ENCODE data around the gene PRKCH.
"Not testable (repeated sequence)": the region's sequence is repeated elsewhere in the genome, so short reads cannot be mapped to it uniquely, and the experiment has no call there.

PRKCH gene

DNA sequence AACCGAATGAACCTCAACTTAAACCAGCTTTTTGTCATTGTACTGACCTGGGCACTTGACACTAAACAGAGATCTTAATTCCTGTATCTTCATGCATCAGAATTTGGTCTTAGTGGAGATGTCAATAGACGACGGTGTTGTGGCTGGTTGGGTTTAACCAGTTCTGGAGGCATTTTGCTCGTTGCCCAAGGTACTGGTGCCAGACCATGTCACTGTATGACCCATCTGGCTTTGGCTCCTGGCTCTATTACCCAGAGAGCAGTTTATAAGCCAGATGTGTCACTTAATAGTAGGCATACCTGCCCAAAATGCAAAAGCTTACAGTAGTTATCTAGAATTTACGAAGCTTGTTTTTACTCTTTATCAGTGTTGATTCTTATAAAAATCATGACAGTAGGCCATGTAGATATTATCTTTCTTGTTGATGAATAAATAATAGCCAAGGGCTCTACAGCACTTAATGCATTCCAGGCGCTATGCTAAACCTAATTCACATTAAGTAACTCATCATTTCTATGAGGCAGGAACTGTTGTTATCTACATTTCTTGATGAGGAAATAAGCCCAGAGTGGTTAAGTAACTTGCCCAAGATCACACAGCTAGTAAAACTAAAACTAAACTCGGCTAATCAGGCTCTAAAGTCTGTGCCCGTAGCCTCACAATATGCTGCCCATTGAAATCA, 194.2 kb downstream of the PRKCH start:
- no peak for DNase-seq (ENCODE audit: low read depth)

DNA sequence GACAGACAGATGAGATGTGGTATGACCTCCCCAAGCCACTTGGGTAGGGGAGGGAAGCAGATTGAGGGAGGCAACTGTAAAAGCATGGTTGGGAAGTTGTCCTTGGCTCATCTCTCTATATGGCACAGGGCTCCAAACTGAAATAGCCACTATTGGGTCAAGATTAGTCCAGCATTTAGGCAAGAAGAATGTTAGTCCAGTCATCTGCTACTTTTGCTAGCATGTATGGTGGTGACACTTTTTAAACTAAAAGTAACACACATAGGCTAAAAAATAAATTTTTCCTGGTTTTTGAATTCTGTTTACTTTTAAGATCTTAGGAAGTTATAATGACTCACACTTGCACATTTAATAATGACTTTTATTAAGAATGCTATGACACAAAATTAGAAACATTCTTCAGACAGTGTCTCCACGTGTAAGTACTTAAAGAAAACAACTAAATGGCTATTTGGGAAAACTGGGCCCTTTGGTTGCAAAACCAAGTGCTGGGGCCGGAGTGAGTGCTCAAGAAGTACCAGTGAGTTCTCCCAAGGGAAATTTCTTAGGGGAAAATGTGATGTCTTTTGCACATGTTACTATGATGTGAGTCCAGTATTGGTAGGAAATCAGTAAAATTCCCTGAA, 194.9 kb downstream of the PRKCH start:
- no peak for DNase-seq (ENCODE audit: low read depth)

DNA sequence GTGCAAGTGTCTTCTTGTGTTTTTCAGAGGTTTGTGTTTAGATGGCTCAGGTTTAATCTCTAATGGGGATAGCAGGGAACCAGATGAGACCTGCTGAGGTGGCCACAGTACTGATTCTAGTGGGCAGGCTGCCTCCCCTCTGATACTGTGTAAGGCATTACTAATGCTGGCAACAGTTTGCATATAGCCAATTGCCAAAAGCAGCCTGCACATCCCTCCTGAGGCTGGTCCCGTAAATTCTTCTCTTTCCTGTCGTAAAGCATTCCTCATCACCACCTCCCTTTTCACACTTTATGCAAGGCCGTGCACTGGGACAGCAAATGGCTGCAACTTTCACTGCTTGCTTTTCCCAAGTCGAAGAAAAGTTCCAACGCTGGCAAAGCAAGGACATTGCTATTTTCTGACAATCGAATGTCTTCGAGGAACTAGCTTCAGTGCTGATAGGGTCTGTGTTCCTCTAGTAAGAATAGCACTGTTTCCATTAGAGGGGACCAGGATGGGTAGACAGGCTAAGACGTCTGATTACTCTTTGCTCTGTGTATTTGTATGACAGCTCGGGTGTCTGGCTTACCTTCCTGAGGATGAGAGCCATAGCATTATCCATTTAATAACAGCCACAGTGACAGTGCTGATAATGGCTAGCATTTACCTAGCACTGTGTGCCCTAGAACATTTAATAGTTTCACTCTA, 195.7 kb downstream of the PRKCH start:
- no peak for DNase-seq (ENCODE audit: low read depth)

DNA sequence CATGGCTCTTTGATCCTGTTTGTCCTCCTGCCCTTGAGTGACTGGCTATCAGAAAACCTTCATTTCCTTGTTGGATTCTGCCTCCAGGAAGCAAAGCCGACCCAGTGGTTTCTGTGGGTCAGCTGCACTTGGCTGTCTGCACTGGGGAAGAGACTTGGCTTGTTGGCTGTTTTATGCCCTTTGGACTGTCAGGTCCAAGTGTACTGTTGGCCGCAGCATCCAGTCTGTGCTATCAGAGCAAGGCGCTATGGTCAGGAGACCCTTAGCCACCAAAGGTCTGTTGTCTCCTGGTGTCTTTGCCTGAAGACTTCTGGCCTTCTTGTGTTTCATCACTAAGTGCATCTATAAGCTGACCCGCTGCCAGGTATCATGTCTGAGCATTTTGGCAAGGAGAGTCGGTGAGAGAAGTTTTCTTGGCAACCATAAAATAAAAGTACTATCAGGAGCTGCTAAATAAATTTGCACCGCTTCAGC, 196.6 kb downstream of the PRKCH start:
- DNase-seq (ENCODE audit: low read depth), result no peak

DNA sequence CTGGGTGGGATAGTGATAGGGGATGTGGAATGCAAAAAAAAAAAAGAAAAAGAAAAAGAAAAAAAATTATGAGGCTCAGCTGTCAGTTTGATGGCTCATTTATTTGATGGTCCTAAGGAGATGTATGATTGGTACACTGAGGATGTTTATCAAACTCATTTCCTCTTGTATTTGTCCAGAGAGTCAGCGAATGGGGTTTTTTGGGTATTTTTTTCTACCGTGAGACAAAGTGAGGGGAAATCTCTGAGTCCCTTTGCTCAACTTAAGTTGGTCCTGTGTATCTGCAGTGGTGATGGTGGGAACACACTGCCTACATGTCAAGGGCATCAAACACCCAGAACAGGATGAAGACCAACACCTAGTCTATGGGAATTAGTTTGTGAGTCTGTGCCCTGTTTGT, 197.0 kb downstream of the PRKCH start:
- DNase-seq (ENCODE audit: low read depth), result no peak

DNA sequence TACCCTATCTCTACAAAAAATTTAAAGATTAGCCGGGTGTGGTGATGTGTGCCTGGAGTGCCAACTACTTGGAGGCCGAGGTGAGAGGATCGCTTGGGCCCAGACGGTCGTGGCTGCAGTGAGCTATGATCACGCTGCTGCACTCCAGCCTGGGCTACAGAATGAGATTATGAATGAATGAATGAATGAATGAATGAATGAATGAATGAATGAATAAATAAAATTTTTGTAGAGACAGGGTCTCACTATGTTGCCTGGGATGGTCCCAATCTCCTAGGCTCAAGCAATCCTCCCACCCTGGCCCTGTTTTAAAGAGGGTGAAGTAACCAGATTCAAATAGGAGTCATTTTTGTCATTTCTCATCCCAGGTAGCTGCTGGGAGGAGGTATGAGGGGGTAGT, 197.7 kb downstream of the PRKCH start:
- no peak for DNase-seq (ENCODE audit: low read depth)

DNA sequence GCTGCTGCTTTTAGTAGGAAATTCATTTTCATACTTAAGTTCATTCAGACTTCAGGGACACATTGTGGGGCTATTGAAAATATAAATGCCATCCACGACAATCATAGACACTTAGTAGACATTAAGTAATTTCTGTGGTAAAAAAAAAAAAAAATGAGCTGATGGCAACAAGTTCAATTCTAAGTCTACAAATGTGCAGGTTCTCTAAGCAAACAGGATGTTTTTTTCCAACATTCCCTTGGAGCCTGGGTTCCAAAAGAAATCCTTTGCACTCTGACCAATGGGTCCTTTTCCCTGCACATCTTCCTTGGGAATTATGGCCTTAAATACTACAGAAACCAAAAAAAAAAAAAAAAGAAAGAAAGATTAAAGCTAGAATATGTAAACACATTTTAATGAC, 198.4 kb downstream of the PRKCH start:
- no peak for DNase-seq (ENCODE audit: low read depth)

DNA sequence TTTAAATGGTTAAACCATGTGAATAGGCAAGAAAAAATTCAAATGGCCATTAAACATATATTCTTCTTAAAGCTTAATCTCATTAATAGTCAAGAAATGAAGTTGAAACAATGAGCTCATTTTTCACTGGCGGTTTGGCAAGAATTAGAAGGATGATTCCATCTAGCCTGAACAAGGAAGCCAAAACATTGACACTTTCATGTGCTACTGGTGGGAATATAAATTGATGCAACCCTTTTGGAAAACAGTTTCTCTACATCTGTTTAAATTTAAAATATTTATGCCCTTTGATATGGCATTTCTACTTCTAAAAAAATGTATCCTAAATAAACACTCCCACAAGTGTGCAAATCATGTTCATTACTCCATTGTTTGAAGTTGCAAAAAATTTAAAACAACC, 199.2 kb downstream of the PRKCH start:
- DNase-seq (ENCODE audit: low read depth), result no peak

DNA sequence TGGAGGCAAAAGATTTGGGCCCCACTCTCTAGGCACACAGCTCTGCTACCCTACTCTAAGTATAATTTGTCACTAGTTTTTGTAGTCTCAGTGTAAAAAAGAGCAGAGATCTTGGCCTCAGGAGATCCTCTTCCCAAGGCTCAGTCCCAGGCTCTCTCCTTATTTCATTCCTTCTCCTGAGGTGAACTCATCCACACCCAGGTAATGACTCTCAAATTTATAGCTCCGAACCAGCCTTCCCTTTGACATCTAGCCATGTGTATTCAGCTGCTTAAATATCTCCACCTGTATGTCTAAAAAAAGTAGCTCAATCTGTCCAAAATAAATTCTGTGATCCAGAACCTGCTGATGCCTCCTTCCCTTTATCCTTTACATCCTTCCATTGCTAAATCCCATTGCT, 200.4 kb downstream of the PRKCH start:
- DNase-seq (ENCODE audit: low read depth), result no peak

DNA sequence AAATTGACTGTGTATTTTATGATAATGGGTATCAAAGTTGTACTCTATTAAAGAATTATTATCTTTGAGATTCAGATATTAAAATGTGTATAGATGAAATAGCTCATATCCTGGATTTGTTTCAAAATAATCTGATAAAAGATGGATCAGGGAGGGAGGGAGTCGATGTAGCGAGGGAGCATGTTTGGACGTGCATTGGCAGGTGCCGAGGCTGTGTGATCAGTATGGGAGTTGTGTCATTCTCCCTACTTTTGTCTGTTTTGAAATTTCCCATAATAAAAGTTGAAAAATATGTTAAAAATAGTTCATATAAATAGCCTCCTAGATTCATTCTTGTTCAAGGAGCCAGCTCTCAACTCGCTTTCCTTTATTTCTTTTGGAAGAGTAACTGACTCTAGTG, 202.4 kb downstream of the PRKCH start:
- DNase-seq (ENCODE audit: low read depth), result no peak

DNA sequence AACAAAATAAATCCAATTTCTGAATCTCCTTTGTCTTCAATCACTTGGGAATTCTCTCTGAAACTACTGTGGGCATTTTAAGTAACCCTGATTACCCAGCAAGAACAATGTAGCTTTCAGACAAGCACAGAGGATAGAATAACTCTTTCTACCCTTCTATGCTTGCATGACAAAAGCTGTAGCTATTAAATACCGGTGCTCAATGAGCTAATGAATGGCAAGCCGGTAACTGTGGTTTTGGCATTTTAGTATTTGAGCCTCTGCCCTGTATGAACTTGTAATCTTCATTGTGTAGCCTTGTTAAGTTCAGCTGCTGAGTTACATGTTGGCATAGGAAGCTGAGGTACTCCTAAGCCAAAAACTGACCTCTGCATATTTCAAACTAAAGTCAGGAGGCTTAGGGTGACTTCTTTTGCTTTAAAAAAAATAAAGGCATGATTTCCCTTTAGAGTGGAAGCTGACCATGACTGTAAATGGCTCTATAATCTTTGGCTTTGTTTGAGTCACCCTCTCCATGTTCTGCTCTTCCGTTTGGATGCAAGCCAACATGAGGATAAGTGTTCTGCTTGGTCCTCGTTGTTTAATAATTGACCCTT, 202.9 kb downstream of the PRKCH start:
- DNase-seq (ENCODE audit: low read depth), result no peak

DNA sequence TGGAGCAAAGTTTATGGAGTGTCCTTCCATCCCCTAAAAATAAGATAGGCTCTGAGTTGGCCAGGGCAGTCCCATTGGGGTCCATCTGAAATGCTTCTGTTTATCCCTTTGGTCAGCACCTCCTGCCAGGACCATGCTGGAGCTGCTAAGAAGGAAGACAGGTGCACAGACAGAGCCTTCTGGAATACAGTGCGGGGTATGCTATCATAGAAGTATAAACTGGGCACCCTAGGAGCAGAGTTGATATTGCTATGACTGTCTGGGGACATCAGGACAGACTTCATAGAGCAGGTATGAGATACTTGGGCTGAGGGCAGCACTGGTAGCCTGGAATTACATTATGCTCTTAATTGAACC, 203.5 kb downstream of the PRKCH start:
- no peak for DNase-seq (ENCODE audit: low read depth)

DNA sequence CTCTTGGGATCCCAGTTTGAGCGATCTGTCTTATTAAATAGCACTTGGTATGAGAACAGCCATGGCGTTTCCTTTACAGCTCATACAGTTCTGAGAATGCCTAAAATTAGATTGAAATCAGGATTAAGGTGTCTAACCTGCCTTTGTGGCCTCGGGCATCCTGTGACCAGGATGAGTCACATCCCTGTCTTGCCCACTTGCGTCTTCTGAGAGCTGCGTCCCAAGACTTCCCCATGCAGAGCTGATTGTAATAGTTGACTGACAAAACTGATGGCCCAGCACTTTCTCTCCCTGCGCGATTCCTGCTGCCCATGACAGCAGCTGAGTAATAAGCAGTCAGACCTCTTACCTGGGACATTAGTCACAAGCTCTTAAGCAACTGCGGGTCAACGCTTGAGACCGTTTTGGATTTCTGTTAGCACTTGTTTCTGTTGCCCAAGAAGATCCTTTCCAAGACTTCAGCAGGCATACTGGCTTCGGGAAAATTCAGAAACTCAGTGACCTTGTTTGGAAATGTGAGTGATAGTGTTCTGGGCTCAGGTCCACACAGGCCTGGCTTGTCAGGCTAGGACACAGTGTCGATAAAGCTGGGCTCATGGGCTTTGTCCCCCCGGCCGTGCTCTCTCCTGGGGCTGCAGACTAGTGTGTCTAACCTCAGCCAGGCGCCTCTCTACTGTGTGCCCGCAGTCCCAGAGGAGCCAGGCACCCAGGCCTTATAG, 204.1 kb downstream of the PRKCH start:
- DNase-seq (ENCODE audit: low read depth), result no peak

DNA sequence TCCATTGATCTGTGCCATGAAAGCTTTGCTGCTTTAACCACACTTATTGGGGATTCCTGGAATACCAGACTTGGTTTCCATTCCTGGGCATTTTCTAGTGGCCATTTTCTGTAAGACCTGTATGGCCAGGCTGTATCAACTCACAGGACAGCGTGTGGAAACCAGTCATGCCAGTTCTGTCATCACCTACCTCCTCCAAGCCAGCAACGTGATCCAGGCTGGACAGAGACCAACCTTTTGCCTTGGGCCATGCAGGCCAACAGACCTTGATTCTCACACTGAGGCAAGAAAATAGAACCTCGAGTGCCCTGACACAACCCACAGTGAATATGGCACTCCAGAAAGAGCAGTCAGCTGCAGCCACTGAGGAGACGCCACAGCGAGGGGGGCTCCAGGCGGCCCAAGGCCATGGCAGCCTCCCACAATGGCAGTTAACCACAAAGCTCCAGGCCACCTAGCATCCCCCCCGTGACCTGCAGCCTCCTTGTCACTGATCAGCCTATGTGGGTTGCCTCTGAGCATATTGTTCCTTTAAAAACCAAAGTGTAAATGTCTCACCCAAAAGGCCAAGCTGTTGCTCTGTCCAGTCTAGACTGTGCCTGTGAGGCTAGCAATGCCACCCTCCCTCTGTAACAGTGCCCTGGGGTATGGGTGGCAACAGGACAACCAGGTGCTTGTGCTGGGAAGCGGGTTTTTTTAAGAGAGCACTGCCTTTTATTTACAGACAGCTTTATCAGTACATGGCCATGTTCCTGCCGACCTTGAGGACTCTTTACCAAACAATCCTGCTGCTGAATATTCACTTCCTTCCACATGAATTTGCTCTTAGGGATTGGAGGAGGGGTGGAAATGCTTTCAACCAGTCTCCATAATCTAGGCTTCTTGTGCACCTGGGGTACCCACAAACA, 205.3 kb downstream of the PRKCH start:
- no peak for DNase-seq (ENCODE audit: low read depth)

DNA sequence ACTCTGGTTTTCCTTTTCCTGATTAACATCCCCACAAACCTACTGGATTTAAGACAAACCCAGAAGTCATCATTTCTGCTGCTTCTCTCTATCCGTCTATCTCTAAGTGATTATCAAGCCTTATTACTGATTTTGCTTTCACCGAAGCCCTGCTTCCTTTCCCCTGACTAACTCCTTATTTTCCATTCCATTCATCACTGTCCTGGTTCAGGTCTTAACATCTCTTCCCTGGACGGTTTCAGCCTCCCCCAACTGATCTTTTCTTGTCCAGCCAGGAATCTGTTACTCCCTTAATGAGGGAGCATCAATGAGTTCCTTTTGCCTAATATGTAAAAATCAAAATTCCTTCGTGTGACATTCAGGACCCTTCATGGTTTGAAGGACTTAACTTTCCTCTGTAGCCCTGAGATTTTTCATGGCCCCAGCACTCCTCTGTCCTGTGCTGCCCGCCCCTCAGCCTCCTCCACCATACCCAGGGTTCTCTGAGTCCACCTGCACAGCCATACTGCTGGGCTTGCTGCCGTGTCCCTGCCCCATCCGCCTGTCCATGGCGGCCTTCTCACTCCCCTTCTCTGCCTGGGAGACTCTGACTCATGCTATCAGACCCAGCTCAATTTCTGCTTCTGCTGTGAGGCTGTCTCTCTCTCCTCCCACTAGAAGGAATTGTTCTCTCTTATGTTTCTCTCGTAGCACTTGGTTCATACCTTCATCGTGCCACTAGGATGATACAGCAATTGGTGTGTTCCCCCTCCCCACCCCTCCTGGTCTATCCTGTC, 206.1 kb downstream of the PRKCH start:
- DNase-seq (ENCODE audit: low read depth), result no peak

DNA sequence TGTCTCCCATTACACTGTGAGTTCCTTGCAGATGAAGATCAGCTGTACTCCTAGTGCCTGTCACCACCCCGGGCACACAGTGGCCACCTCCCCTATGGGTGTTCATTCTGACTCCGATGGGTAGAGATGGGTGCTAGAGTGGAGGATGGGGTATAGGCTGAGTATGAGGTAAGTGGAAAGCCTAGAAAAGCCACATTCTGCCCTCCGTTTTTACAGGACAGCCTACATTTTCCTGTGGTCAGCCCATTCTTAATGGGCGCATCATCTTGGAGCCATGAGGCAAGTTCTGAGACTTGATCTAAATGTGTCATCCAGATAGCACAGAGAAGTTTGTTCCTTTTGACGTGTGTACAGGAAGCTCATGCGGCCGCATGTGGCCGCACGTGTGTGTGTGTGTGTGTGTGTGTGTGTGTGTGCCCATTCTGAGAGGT, 207.2 kb downstream of the PRKCH start:
- no peak for DNase-seq (ENCODE audit: low read depth)

DNA sequence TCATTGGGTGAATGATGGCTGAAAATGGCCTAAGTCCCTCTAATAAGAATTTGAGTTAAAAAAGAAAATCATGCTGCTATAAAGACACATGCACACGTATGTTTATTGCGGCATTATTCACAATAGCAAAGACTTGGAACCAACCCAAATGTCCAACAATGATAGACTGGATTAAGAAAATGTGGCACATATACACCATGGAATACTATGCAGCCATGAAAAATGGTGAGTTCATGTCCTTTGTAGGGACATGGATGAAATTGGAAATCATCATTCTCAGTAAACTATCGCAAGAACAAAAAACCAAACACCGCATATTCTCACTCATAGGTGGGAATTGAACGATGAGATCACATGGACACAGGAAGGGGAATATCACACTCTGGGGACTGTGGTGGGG, 208.0 kb downstream of the PRKCH start:
- DNase-seq (ENCODE audit: low read depth), result not testable (repeated sequence)

DNA sequence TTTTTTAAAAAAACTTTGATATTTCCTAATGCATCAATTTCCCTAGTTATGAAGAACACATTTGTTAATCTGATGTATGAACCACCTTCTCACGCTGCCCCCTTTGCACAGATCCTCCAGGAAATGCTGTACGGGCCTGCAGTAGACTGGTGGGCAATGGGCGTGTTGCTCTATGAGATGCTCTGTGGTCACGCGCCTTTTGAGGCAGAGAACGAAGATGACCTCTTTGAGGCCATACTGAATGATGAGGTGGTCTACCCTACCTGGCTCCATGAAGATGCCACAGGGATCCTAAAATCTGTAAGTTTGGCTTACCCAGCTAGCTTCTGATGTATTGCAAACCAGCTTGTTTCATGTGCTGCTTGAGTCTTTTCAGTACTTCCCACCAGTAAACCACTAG, 208.9 kb downstream of the PRKCH start:
- no peak for DNase-seq (ENCODE audit: low read depth)

DNA sequence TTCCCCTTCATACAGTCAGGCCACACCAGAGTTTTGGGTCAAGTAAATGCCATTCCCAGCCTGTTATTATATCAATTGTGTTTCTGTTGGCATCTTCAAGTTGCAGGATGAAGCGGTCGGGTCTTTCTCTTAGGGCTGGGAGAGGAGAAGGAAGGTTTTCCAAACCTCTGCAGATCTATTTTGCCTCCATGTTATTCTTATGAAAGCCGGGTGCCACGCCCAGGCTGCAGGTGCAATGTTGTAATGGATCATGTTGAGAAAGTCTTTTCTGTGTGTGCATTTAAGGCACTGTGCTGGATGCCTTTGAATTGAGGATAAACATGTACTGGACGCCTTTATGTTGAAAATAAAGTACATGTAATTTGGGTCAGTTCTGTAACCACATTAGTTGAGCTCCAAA, 209.5 kb downstream of the PRKCH start:
- no peak for DNase-seq (ENCODE audit: low read depth)

DNA sequence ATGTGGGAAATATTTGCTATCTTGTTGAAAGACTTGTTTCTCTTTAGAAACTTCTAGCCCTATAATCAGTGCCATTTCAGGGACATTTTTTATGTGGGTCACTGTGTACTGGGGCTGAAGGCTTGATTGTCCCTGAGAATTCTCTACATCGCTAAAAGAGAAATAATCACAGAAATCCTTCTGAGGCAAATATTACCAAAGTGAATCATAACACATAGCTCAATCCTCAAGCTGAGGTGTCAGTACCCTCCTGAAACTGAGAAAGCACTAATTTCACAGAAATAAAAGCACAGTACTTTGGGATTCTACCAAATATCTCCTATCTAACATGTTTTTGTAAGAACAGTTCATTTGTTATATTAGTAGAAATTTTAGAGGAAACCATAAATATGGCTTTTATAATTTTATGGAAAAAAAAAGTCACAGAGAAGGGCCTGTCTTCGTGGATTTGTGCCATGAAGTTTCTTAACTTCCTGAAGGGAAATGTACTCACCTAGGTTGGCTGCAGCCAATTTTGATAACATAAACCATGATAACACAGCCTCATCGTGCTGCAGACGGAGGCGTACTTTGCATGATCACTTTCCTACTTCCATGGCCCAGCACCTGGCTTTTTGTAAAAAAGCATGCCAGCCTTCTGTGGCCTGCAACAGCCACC, 210.2 kb downstream of the PRKCH start:
- no peak for DNase-seq (ENCODE audit: low read depth)
